Suprapubic skin (tissue), 4 donors: ENCODE results near the gene ERGIC1. TPM values are rescaled to one million over a fixed set of nuclear protein-coding genes. Genes with fewer than 3 reads are reported as not detected.

Experiments used
- DNase-seq, 2 donors: peaks; one replicate each; pipeline ENCODE4 v3.0.0-alpha.2; 2019; ENCODE audit warnings: low spot score in 2 of 2
- H3K27ac ChIP-seq: fragments of 200-600 bp; sonication (generic); one replicate; pipeline ENCODE4 v1.5.1; 2019
- H3K27me3 ChIP-seq: fragments of 200-600 bp; sonication (generic); one replicate; pipeline ENCODE4 v1.5.1; 2019
- H3K36me3 ChIP-seq: fragments of 200-600 bp; sonication (generic); one replicate; pipeline ENCODE4 v1.5.1; 2019
- H3K4me1 ChIP-seq: fragments of 200-600 bp; sonication (generic); one replicate; pipeline ENCODE4 v1.5.1; 2019
- H3K4me3 ChIP-seq: fragments of 200-600 bp; sonication (generic); one replicate; pipeline ENCODE4 v1.5.1; 2019; ENCODE audit warnings: mild to moderate bottlenecking
- H3K9me3 ChIP-seq: fragments of 200-600 bp; sonication (generic); one replicate; pipeline ENCODE4 v1.5.1; 2019
- EP300 ChIP-seq: sonication (generic); formaldehyde crosslinking; IDR thresholded peaks from one replicate; pipeline ENCODE4 v1.6.1; 2017; ENCODE audit warnings: antibody characterized with exemption
- POLR2A ChIP-seq, 2 donors: fragments of 450-650 bp; IDR thresholded peaks; one replicate each; pipeline ENCODE4 v1.6.1; 2017; ENCODE audit warnings: antibody characterized with exemption in 2 of 2, mild to moderate bottlenecking in 2 of 2, moderate library complexity in 2 of 2
- POLR2AphosphoS5 ChIP-seq, 3 donors: sonication (generic); formaldehyde crosslinking; IDR thresholded peaks; one replicate each; pipeline ENCODE4 v1.6.1; 2017; ENCODE audit warnings: antibody characterized with exemption in 3 of 3
- WGBS: methylation state at CpG from one replicate; pipeline ENCODE4 v1.1.5; 2018; 5-methylcytosine and 5-hydroxymethylcytosine counted together
- total RNA-seq, 4 donors: library from RNA; depleted of rRNA; stranded (reverse); fragments of >200 nt; gene quantifications; one replicate each; pipeline ENCODE4 v1.1.0, GENCODE V29; 2016
- TF ChIP-seq, protein P1 (sequence below), 2 donors: fragments of 200-600 bp in 1 of 2; fragments of 450-650 bp in 1 of 2; sonication (generic) in 1 of 2; IDR thresholded peaks; one replicate each; pipeline ENCODE4 v1.5.1; 2016 to 2019; ENCODE audit warnings: antibody characterized with exemption in 2 of 2, mild to moderate bottlenecking in 1 of 2, moderate library complexity in 1 of 2

The ERGIC1 gene
- total RNA-seq, 4 donors from 2014 or later: 81.2 to 106 (median 91.8) TPM

DNA sequence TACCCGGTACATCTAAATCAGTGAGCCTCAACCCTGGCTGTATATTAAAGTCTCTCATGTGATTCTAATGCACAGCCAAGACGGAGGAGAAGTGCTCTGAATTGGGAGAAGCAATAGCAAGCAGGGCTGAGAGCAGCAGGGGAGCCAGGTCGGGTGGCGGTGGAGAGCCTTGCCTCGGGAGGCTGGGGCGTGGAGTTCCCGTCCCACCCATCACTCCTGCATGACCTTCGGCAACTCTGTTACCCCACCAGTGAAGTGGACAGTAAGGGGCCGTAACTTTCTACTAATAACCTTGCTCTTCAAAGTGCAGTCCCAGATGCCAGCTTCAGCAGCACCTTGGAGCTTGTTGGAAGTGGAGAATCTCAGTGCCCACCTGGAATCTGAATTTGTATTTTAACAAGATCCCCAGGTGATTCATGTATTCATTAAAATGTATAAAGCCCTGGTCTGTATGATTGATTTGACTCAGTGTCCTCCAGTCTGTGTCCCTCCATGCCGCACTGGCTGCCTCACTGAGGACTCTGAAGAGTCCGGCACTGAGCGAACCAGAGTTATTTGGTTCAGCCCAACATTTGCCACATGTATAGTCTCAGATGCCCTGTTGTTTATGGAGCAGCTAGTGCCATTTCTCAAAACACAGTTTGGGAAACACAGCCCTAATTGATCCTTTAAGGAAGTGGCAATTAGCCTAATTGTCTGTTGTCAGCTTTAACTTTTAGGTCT, 6.5 kb downstream of the ERGIC1 start:
- Histone ChIP-seq H3K27ac (peak overlapping the region; percentile 69), H3K4me3 (no peak overlapping the region), H3K27me3 (no peaks in the 10 kb centered on the region), H3K9me3 (no peaks in the 10 kb centered on the region), H3K36me3 (no peaks in the 10 kb centered on the region), H3K4me1 (peaks cover 56% of the 10 kb centered on the region)
- TF ChIP-seq, protein P1, sequence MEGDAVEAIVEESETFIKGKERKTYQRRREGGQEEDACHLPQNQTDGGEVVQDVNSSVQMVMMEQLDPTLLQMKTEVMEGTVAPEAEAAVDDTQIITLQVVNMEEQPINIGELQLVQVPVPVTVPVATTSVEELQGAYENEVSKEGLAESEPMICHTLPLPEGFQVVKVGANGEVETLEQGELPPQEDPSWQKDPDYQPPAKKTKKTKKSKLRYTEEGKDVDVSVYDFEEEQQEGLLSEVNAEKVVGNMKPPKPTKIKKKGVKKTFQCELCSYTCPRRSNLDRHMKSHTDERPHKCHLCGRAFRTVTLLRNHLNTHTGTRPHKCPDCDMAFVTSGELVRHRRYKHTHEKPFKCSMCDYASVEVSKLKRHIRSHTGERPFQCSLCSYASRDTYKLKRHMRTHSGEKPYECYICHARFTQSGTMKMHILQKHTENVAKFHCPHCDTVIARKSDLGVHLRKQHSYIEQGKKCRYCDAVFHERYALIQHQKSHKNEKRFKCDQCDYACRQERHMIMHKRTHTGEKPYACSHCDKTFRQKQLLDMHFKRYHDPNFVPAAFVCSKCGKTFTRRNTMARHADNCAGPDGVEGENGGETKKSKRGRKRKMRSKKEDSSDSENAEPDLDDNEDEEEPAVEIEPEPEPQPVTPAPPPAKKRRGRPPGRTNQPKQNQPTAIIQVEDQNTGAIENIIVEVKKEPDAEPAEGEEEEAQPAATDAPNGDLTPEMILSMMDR (IDR thresholded peaks at IDR 0.05): no peak
- no peak for TF ChIP-seq POLR2AphosphoS5 (IDR thresholded peaks at IDR 0.05)
- no peak for TF ChIP-seq EP300
- TF ChIP-seq POLR2A (IDR thresholded peaks at IDR 0.05): no peak
- no peak for DNase-seq
- WGBS: 71% methylated on average over 11 of the region's 12 CpGs

DNA sequence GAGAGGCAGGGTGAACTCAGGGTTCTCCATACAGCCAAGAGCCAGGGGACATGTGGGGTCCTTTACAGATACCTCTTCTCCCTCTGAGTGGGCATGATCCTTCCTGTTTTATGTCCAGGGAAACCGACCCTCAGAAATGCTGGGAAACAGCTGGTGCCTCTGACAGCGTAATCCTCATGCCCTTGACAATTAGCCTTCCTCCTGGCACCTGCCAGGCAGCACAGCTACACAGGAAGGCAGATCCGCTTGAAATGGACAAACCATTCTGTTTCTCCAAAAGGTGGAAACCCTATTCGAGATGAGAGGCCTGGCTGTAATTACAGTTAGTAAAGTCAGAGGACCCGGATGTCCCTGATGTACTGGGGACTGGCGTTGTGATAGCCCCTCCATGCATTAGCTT, 7.2 kb downstream of the ERGIC1 start:
- WGBS: 54% methylated on average over 6 of the region's 6 CpGs
- H3K36me3 ChIP-seq: no peaks in the 10 kb centered on the region
- no peaks in the 10 kb centered on the region for H3K9me3 ChIP-seq
- H3K4me3 ChIP-seq: no peak overlapping the region
- H3K27me3 ChIP-seq: no peaks in the 10 kb centered on the region
- TF ChIP-seq POLR2A (IDR thresholded peaks at IDR 0.05) (no peak), EP300 (no peak), POLR2AphosphoS5 (IDR thresholded peaks at IDR 0.05) (no peak)
- TF ChIP-seq, protein P1 (IDR thresholded peaks at IDR 0.05): no peak
- DNase-seq: no peak
- H3K27ac ChIP-seq: no peak overlapping the region
- H3K4me1 ChIP-seq: peaks cover 49% of the 10 kb centered on the region

DNA sequence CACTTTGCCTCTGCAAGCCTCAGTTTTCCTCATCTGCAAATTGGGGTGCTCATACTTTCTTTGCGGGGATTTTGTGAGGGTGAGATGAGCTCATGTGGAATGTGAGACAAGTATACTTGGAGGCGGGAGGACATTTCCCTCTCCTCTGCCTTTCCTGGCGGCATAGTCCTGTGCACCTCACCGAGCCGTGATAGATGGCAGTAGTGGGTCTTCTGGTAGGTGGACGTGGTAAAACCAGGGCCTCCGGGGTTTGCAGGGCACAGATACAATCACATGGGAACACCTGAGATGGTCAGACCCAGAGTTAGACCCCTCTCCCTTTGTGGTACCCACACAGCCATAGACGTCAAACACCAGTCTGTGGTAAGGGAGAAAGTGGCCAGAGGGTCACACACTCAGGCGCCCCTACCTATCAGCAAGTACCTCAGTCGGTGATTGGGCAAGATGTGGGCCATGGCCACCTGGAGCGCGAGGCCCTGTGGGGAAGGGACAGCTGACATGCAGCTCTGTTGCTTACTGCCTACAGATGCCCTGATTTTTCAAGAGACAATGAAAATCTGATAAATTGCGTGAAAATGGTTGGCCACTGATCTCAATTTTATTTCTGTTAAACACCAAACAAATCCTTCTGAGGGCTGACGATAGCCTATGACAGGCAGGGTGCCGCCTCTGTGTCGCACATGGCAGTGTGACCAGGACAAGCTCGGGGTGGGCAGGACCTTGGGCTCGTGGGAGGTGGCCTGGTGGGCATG, 9.9 kb downstream of the ERGIC1 start:
- Histone ChIP-seq H3K36me3 (no peaks in the 10 kb centered on the region), H3K9me3 (no peaks in the 10 kb centered on the region), H3K27me3 (no peaks in the 10 kb centered on the region), H3K4me1 (peaks cover 46% of the 10 kb centered on the region), H3K4me3 (no peak overlapping the region), H3K27ac (no peak overlapping the region)
- DNase-seq: no peak
- TF ChIP-seq, protein P1 (IDR thresholded peaks at IDR 0.05): no peak
- TF ChIP-seq POLR2A (IDR thresholded peaks at IDR 0.05) (no peak), POLR2AphosphoS5 (IDR thresholded peaks at IDR 0.05) (no peak), EP300 (no peak)
- 95% methylated on average over 18 of the region's 18 CpGs for WGBS

DNA sequence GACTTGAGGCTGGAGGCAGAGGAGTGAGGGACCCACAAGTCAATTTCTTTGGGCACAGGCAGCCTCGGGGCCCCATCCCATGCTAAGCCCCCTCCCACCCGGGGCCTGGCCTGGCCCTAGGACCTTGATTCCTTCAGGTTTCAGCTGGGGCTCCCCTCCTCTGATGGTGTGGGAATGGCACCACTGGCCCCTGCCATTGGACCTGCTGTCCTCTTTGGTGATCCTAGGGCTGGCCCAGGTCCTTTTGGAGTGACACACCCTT, 10.5 kb downstream of the ERGIC1 start:
- Histone ChIP-seq H3K27me3 (no peaks in the 10 kb centered on the region), H3K4me3 (no peak overlapping the region), H3K9me3 (no peaks in the 10 kb centered on the region), H3K4me1 (peaks cover 48% of the 10 kb centered on the region), H3K27ac (no peak overlapping the region), H3K36me3 (no peaks in the 10 kb centered on the region)
- TF ChIP-seq EP300 (no peak), POLR2AphosphoS5 (IDR thresholded peaks at IDR 0.05) (no peak), POLR2A (IDR thresholded peaks at IDR 0.05) (no peak)
- TF ChIP-seq, protein P1 (IDR thresholded peaks at IDR 0.05): no peak
- 67% methylated on average over 1 of the region's 2 CpGs for WGBS
- DNase-seq: no peak

DNA sequence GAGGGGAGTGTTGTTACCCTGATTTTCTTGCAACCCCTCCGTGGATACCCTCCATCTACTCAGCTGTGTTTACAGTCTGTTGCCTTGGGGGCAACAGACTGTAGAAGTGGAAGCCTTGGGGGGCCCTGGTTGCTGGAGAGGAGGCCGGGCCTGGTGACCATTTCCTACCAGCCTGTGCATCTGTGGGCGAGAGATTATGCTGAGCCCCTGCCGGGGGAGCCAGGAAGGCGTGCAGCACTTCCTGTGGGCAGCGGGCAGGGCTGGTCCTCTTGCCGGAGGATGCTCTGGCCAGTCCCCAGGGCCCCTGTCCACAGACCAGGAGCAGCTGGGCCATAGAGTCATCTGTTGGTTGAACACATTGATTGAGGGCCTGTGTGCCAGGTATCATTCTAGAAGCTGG, 11.1 kb downstream of the ERGIC1 start:
- TF ChIP-seq EP300: no peak
- TF ChIP-seq, protein P1 (IDR thresholded peaks at IDR 0.05): no peak
- TF ChIP-seq POLR2AphosphoS5 (IDR thresholded peaks at IDR 0.05): no peak
- no peak for TF ChIP-seq POLR2A (IDR thresholded peaks at IDR 0.05)
- H3K27ac ChIP-seq: no peak overlapping the region
- H3K36me3 ChIP-seq: no peaks in the 10 kb centered on the region
- no peaks in the 10 kb centered on the region for H3K9me3 ChIP-seq
- no peak for DNase-seq
- peaks cover 48% of the 10 kb centered on the region for H3K4me1 ChIP-seq
- H3K27me3 ChIP-seq: no peaks in the 10 kb centered on the region
- 70% methylated on average over 6 of the region's 7 CpGs for WGBS
- no peak overlapping the region for H3K4me3 ChIP-seq
